ENCODE results near the gene BLOC1S6. TPM values are rescaled to one million over a fixed set of nuclear protein-coding genes. Genes with fewer than 3 reads are reported as not detected.

The BLOC1S6 gene
- total and polyA plus RNA-seq, 2 of the 13 experiments (the other 11 are each of a cell fraction or from before 2014, with no cell fraction given), result 11.8 to 44.3 TPM

DNA sequence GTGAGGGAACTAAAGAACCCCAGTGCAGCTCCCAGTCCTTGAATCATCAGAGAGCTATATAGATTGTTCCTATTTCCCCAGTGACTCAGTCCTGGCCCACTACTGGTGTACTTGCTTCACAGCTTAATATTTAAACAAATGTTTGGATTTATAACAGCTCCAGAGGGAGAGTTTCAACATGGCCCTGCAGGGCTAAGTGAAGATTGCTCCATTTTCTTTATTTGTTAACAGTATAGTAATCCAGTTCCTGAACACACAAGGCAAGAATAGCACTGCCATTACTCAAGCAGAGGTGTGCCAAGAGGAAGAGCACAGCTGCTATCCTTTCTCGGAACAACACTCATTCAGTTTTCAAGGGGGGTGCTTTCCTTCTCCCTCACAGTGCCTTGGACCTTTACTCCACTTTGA, 54.2 kb downstream of the BLOC1S6 start (continued):
- TF ChIP-seq, protein P1, sequence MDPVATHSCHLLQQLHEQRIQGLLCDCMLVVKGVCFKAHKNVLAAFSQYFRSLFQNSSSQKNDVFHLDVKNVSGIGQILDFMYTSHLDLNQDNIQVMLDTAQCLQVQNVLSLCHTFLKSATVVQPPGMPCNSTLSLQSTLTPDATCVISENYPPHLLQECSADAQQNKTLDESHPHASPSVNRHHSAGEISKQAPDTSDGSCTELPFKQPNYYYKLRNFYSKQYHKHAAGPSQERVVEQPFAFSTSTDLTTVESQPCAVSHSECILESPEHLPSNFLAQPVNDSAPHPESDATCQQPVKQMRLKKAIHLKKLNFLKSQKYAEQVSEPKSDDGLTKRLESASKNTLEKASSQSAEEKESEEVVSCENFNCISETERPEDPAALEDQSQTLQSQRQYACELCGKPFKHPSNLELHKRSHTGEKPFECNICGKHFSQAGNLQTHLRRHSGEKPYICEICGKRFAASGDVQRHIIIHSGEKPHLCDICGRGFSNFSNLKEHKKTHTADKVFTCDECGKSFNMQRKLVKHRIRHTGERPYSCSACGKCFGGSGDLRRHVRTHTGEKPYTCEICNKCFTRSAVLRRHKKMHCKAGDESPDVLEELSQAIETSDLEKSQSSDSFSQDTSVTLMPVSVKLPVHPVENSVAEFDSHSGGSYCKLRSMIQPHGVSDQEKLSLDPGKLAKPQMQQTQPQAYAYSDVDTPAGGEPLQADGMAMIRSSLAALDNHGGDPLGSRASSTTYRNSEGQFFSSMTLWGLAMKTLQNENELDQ (CRISPR knock-in tag; IDR thresholded peaks at IDR 0.05; ENCODE audit: borderline replicate concordance), result no peak
- TF ChIP-seq CHCHD3 (CRISPR knock-in tag; IDR thresholded peaks at IDR 0.05), result no peak
- no peak for TF ChIP-seq ZNF335 (CRISPR knock-in tag; IDR thresholded peaks at IDR 0.05)
- TF ChIP-seq, protein P2, sequence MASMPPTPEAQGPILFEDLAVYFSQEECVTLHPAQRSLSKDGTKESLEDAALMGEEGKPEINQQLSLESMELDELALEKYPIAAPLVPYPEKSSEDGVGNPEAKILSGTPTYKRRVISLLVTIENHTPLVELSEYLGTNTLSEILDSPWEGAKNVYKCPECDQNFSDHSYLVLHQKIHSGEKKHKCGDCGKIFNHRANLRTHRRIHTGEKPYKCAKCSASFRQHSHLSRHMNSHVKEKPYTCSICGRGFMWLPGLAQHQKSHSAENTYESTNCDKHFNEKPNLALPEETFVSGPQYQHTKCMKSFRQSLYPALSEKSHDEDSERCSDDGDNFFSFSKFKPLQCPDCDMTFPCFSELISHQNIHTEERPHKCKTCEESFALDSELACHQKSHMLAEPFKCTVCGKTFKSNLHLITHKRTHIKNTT (CRISPR knock-in tag; IDR thresholded peaks at IDR 0.05), result no peak
- TF ChIP-seq MTF2 (CRISPR knock-in tag; IDR thresholded peaks at IDR 0.05; ENCODE audit: borderline replicate concordance), result no peak
- TF ChIP-seq ELF4 (CRISPR knock-in tag; IDR thresholded peaks at IDR 0.05; ENCODE audit: borderline replicate concordance), result no peak
- TF ChIP-seq ZNF543 (CRISPR knock-in tag; IDR thresholded peaks at IDR 0.05), result no peak
- TF ChIP-seq, protein P3, sequence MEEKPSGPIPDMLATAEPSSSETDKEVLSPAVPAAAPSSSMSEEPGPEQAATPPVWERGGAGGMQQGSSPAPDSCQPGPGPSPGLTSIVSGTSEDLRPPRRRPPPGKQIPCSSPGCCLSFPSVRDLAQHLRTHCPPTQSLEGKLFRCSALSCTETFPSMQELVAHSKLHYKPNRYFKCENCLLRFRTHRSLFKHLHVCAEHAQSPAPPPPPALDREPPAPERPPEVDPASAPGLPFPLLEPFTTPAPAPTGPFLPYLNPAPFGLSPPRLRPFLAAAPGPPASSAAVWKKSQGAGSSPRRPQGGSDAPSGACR (CRISPR knock-in tag; IDR thresholded peaks at IDR 0.05), result no peak
- TF ChIP-seq, protein P4, sequence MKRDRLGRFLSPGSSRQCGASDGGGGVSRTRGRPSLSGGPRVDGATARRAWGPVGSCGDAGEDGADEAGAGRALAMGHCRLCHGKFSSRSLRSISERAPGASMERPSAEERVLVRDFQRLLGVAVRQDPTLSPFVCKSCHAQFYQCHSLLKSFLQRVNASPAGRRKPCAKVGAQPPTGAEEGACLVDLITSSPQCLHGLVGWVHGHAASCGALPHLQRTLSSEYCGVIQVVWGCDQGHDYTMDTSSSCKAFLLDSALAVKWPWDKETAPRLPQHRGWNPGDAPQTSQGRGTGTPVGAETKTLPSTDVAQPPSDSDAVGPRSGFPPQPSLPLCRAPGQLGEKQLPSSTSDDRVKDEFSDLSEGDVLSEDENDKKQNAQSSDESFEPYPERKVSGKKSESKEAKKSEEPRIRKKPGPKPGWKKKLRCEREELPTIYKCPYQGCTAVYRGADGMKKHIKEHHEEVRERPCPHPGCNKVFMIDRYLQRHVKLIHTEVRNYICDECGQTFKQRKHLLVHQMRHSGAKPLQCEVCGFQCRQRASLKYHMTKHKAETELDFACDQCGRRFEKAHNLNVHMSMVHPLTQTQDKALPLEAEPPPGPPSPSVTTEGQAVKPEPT (CRISPR knock-in tag; IDR thresholded peaks at IDR 0.05; ENCODE audit: low read depth), result no peak
- TF ChIP-seq, protein P5, sequence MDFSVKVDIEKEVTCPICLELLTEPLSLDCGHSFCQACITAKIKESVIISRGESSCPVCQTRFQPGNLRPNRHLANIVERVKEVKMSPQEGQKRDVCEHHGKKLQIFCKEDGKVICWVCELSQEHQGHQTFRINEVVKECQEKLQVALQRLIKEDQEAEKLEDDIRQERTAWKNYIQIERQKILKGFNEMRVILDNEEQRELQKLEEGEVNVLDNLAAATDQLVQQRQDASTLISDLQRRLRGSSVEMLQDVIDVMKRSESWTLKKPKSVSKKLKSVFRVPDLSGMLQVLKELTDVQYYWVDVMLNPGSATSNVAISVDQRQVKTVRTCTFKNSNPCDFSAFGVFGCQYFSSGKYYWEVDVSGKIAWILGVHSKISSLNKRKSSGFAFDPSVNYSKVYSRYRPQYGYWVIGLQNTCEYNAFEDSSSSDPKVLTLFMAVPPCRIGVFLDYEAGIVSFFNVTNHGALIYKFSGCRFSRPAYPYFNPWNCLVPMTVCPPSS (IDR thresholded peaks at IDR 0.05), result no peak
- peak; percentile 73 for TF ChIP-seq SMAD3 (CRISPR knock-in tag; IDR thresholded peaks at IDR 0.05)
- no peak; the same call in 1 of the 2 replicates for TF ChIP-seq NFYC (CRISPR knock-in tag; IDR thresholded peaks at IDR 0.05)
- TF ChIP-seq, protein P6, sequence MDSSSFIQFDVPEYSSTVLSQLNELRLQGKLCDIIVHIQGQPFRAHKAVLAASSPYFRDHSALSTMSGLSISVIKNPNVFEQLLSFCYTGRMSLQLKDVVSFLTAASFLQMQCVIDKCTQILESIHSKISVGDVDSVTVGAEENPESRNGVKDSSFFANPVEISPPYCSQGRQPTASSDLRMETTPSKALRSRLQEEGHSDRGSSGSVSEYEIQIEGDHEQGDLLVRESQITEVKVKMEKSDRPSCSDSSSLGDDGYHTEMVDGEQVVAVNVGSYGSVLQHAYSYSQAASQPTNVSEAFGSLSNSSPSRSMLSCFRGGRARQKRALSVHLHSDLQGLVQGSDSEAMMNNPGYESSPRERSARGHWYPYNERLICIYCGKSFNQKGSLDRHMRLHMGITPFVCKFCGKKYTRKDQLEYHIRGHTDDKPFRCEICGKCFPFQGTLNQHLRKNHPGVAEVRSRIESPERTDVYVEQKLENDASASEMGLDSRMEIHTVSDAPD (CRISPR knock-in tag; IDR thresholded peaks at IDR 0.05), result no peak
- no peak for TF ChIP-seq ZSCAN25 (CRISPR knock-in tag; IDR thresholded peaks at IDR 0.05)
- no peak for TF ChIP-seq NPAS2 (CRISPR knock-in tag; IDR thresholded peaks at IDR 0.05; ENCODE audit: borderline replicate concordance)
- TF ChIP-seq, protein P7, sequence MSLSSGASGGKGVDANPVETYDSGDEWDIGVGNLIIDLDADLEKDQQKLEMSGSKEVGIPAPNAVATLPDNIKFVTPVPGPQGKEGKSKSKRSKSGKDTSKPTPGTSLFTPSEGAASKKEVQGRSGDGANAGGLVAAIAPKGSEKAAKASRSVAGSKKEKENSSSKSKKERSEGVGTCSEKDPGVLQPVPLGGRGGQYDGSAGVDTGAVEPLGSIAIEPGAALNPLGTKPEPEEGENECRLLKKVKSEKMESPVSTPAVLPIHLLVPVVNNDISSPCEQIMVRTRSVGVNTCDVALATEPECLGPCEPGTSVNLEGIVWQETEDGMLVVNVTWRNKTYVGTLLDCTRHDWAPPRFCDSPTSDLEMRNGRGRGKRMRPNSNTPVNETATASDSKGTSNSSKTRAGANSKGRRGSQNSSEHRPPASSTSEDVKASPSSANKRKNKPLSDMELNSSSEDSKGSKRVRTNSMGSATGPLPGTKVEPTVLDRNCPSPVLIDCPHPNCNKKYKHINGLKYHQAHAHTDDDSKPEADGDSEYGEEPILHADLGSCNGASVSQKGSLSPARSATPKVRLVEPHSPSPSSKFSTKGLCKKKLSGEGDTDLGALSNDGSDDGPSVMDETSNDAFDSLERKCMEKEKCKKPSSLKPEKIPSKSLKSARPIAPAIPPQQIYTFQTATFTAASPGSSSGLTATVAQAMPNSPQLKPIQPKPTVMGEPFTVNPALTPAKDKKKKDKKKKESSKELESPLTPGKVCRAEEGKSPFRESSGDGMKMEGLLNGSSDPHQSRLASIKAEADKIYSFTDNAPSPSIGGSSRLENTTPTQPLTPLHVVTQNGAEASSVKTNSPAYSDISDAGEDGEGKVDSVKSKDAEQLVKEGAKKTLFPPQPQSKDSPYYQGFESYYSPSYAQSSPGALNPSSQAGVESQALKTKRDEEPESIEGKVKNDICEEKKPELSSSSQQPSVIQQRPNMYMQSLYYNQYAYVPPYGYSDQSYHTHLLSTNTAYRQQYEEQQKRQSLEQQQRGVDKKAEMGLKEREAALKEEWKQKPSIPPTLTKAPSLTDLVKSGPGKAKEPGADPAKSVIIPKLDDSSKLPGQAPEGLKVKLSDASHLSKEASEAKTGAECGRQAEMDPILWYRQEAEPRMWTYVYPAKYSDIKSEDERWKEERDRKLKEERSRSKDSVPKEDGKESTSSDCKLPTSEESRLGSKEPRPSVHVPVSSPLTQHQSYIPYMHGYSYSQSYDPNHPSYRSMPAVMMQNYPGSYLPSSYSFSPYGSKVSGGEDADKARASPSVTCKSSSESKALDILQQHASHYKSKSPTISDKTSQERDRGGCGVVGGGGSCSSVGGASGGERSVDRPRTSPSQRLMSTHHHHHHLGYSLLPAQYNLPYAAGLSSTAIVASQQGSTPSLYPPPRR (CRISPR knock-in tag; IDR thresholded peaks at IDR 0.05; ENCODE audit: borderline replicate concordance), result no peak

Measured in HepG2 (cell line).